GM23338 (cell line): ENCODE measurements around the gene DDX5. TPM values are rescaled to one million over a fixed set of nuclear protein-coding genes. Genes with fewer than 3 reads are reported as not detected.

Source experiments
- ATAC-seq: fragments of 200-7000 bp; cut with Tn5 transposase; 3 replicates; pipeline ENCODE4 v1.9.1; 2020
- DNase-seq: peaks from one replicate; pipeline ENCODE4 v3.0.0-alpha.2; 2015; ENCODE audit warnings: low spot score
- H2AFZ ChIP-seq: fragments of 200-600 bp; sonication (generic); 2 replicates; pipeline ENCODE4 v1.8.0; 2016; ENCODE audit warnings: antibody characterized with exemption, mild to moderate bottlenecking, moderate library complexity
- H3F3A ChIP-seq: fragments of 200-600 bp; sonication (generic); replicated peaks from 2 replicates; pipeline ENCODE4 v1.8.0; 2017; ENCODE audit warnings: antibody characterized with exemption, mixed run types, low read depth
- H3K27ac ChIP-seq: fragments of 200-600 bp; sonication (generic); 2 replicates; pipeline ENCODE4 v1.6.1; 2016; ENCODE audit warnings: low read depth
- H3K27me3 ChIP-seq: fragments of 200-600 bp; sonication (generic); 2 replicates; pipeline ENCODE4 v1.8.0; 2016; ENCODE audit warnings: mild to moderate bottlenecking, mixed run types, moderate library complexity; ENCODE audit not compliant: insufficient read depth
- H3K36me3 ChIP-seq: fragments of 200-600 bp; sonication (generic); 2 replicates; pipeline ENCODE4 v1.8.0; 2016; ENCODE audit warnings: mild to moderate bottlenecking; ENCODE audit not compliant: insufficient read depth
- H3K4me1 ChIP-seq: fragments of 200-600 bp; sonication (generic); 2 replicates; pipeline ENCODE4 v1.8.0; 2016; ENCODE audit warnings: mild to moderate bottlenecking, moderate library complexity; ENCODE audit not compliant: insufficient read depth
- H3K4me2 ChIP-seq: fragments of 200-600 bp; sonication (generic); 2 replicates; pipeline ENCODE4 v1.7.1; 2017; ENCODE audit warnings: mixed run types
- H3K4me3 ChIP-seq: fragments of 200-600 bp; sonication (generic); 2 replicates; pipeline ENCODE4 v1.6.1; 2016; ENCODE audit warnings: mixed run types
- H3K79me2 ChIP-seq: fragments of 200-600 bp; sonication (generic); replicated peaks from 2 replicates; pipeline ENCODE4 v1.8.0; 2017; ENCODE audit warnings: mild to moderate bottlenecking; ENCODE audit not compliant: insufficient read depth
- H3K9me2 ChIP-seq: fragments of 200-600 bp; sonication (generic); 2 replicates; pipeline ENCODE4 v1.8.0; 2017; ENCODE audit not compliant: insufficient read depth
- H4K20me1 ChIP-seq: fragments of 200-600 bp; sonication (generic); replicated peaks from 2 replicates; pipeline ENCODE4 v1.8.0; 2017; ENCODE audit warnings: mild to moderate bottlenecking; ENCODE audit not compliant: insufficient read depth
- H3K27ac Mint-ChIP-seq: 2 replicates; pipeline ENCODE4 v1.8.0; 2020; ENCODE audit warnings: inconsistent platforms, mild to moderate bottlenecking, moderate library complexity, mixed read lengths
- H3K27me3 Mint-ChIP-seq: 3 replicates; pipeline ENCODE4 v1.8.0; 2022; ENCODE audit warnings: low read depth, mild to moderate bottlenecking, moderate library complexity, mixed read lengths, inconsistent platforms; ENCODE audit not compliant: insufficient read depth, poor library complexity
- H3K36me3 Mint-ChIP-seq: 3 replicates; pipeline ENCODE4 v1.8.0; 2021; ENCODE audit warnings: low read depth, mild to moderate bottlenecking, inconsistent platforms, moderate library complexity, mixed read lengths
- H3K4me1 Mint-ChIP-seq: 3 replicates; pipeline ENCODE4 v1.8.0; 2020; ENCODE audit warnings: mild to moderate bottlenecking, inconsistent platforms, mixed read lengths
- H3K4me3 Mint-ChIP-seq: 3 replicates; pipeline ENCODE4 v1.8.0; 2021; ENCODE audit warnings: moderate library complexity, mild to moderate bottlenecking, inconsistent platforms, mixed read lengths
- H3K9me3 Mint-ChIP-seq: 3 replicates; pipeline ENCODE4 v1.8.0; 2020; ENCODE audit warnings: moderate library complexity, mild to moderate bottlenecking, inconsistent platforms, mixed read lengths
- CREB1 ChIP-seq: fragments of 250-450 bp; sonication (Bioruptor Pico); IDR thresholded peaks from 2 replicates; pipeline ENCODE4 v1.5.0; 2020; ENCODE audit warnings: low read depth, mild to moderate bottlenecking, moderate library complexity
- CTCF ChIP-seq, 2 experiments: fragments of 200-600 bp in 1 of 2; sonication (generic) in 1 of 2; conservative IDR thresholded peaks; 2 replicates each; pipeline versions ENCODE4 v1.5.1 to v1.6.1; 2016 to 2017; ENCODE audit warnings: antibody characterized with exemption in 2 of 2, low read depth in 2 of 2, mild to moderate bottlenecking in 2 of 2, moderate library complexity in 1 of 2
- ETS1 ChIP-seq: IDR thresholded peaks from 2 replicates; pipeline ENCODE4 v1.6.1; 2016; ENCODE audit warnings: antibody characterized with exemption
- EZH2 ChIP-seq: fragments of 200-600 bp; sonication (generic); IDR thresholded peaks from one replicate; pipeline ENCODE4 v1.8.0; 2017; ENCODE audit warnings: antibody characterized with exemption, mild to moderate bottlenecking, low read depth; ENCODE audit not compliant: unreplicated experiment
- EZH2phosphoT487 ChIP-seq: fragments of 200-600 bp; sonication (generic); IDR thresholded peaks from one replicate; pipeline ENCODE4 v1.8.1; 2018; ENCODE audit warnings: antibody characterized with exemption; ENCODE audit not compliant: unreplicated experiment
- JUNB ChIP-seq: IDR thresholded peaks from one replicate; pipeline ENCODE4 v1.6.1; 2016; ENCODE audit warnings: antibody characterized with exemption; ENCODE audit not compliant: unreplicated experiment
- NANOG ChIP-seq: IDR thresholded peaks from 2 replicates; pipeline ENCODE4 v1.6.1; 2016; ENCODE audit warnings: antibody characterized with exemption, borderline replicate concordance
- POLR2AphosphoS5 ChIP-seq: IDR thresholded peaks from 2 replicates; pipeline ENCODE4 v1.6.1; 2016; ENCODE audit warnings: antibody characterized with exemption, low read depth
- REST ChIP-seq: IDR thresholded peaks from one replicate; pipeline ENCODE4 v1.6.1; 2018; ENCODE audit warnings: antibody characterized with exemption; ENCODE audit not compliant: unreplicated experiment
- STAT1 ChIP-seq: IDR thresholded peaks from one replicate; pipeline ENCODE4 v1.6.1; 2016; ENCODE audit warnings: antibody characterized with exemption; ENCODE audit not compliant: unreplicated experiment
- ZNF114 ChIP-seq: fragments of 250-450 bp; sonication (Bioruptor Pico); IDR thresholded peaks from 2 replicates; pipeline ENCODE4 v1.5.0; 2020; ENCODE audit warnings: mild to moderate bottlenecking, moderate library complexity
- ZNF462 ChIP-seq: fragments of 250-450 bp; sonication (Bioruptor Pico); IDR thresholded peaks from 2 replicates; pipeline ENCODE4 v1.5.0; 2020; ENCODE audit warnings: mild to moderate bottlenecking, moderate library complexity
- polyA plus RNA-seq: library from polyadenylated mRNA; unstranded; fragments of >200 nt; fragmentation: Nextera tagmentation; extraction: Ambion mirVana; gene quantifications from 2 replicates; pipeline ENCODE4 v1.2.1, GENCODE V29; 2016
- total RNA-seq: library from RNA; depleted of rRNA; stranded (reverse); fragments of >200 nt; shearing (Covaris generic); gene quantifications from 2 replicates; pipeline ENCODE4 v1.2.3, GENCODE V29; 2014

The DDX5 gene
- total and polyA plus RNA-seq, 2 experiments from 2014 or later, result 400 to 447 TPM

- Mint-ChIP-seq H3K36me3 (peaks cover 12% of the 10 kb centered on the region; the same call in 2 of the 3 replicates), H3K9me3 (no peaks in the 10 kb centered on the region), H3K27ac (no peak overlapping the region), H3K4me3 (no peak overlapping the region), H3K4me1 (peaks cover 9% of the 10 kb centered on the region), H3K27me3 (no peaks in the 10 kb centered on the region)
- ATAC-seq, result no peak
- no peak overlapping the region for H3K27ac ChIP-seq
- peaks cover 5% of the 10 kb centered on the region for H3K36me3 ChIP-seq
- no peak for TF ChIP-seq STAT1
- no peak for TF ChIP-seq EZH2
- TF ChIP-seq CREB1, result no peak
- no peak for TF ChIP-seq ZNF114 (CRISPR knock-in tag)
- TF ChIP-seq JUNB, result no peak
- TF ChIP-seq POLR2AphosphoS5, result no peak
- TF ChIP-seq CTCF (conservative IDR thresholded peaks at IDR 0.05; ENCODE audit: low read depth in 2 of 2), result no peak
- no peak for TF ChIP-seq ZNF462 (CRISPR knock-in tag)
- no peak for TF ChIP-seq EZH2phosphoT487
- no peak for TF ChIP-seq REST
- no peak for TF ChIP-seq ETS1
- no peak for TF ChIP-seq NANOG
- H3K9me2 ChIP-seq, result no peaks in the 10 kb centered on the region
- H3K27me3 ChIP-seq, result no peaks in the 10 kb centered on the region
- DNase-seq, result no peak
- no peaks in the 10 kb centered on the region for H4K20me1 ChIP-seq
- no peak overlapping the region for H3K4me2 ChIP-seq
- no peak overlapping the region for H3K4me3 ChIP-seq
- no peak overlapping the region for H2AFZ ChIP-seq
- no peaks in the 10 kb centered on the region for H3F3A ChIP-seq
- H3K4me1 ChIP-seq, result peaks cover 13% of the 10 kb centered on the region; the same call in 1 of the 2 replicates
- H3K79me2 ChIP-seq, result no peaks in the 10 kb centered on the region
Measured at GRCh38 chr17:64555281-64555680, 49.2 kb upstream of the DDX5 start.
